SK-N-MC (cell line): ENCODE measurements around the gene RAET1G.
"Not testable (repeated sequence)": the region's sequence is repeated elsewhere in the genome, so short reads cannot be mapped to it uniquely, and the experiment has no call there.

Experiments
- EZH2 ChIP-seq: fragments of 200-600 bp; sonication (generic); IDR thresholded peaks from one replicate; pipeline ENCODE4 v1.6.1; 2017; ENCODE audit warnings: antibody characterized with exemption
- POLR2AphosphoS5 ChIP-seq: IDR thresholded peaks from 2 replicates; pipeline ENCODE4 v1.6.1; 2012; ENCODE audit warnings: mild to moderate bottlenecking, low read depth, low read length, borderline replicate concordance

- not testable (repeated sequence) for TF ChIP-seq POLR2AphosphoS5, EZH2
Observed at GRCh38 chr6:149967999-149968398, 45.1 kb upstream of the RAET1G start.
